Activated CD8-positive, alpha-beta T cell treated with anti-CD3 and anti-CD28 coated beads for 36 hours (primary cell): Measurements from ENCODE around the gene ADIPOQ. TPM values are rescaled to one million over a fixed set of nuclear protein-coding genes. Genes with fewer than 3 reads are reported as not detected.
A peak's percentile ranks its signal among the peaks of the same experiment; 100 is the strongest.
"Not testable (repeated sequence)": the region's sequence is repeated elsewhere in the genome, so short reads cannot be mapped to it uniquely, and the experiment has no call there.

Experiments
- ATAC-seq: fragments of 200-7000 bp; cut with Tn5 transposase; one replicate; pipeline ENCODE4 v1.10.0; 2021; ENCODE audit warnings: mild to moderate bottlenecking, moderate library complexity
- CTCF ChIA-PET: fragments of 350-600 bp; sonication (Branson Sonifier 250); formaldehyde crosslinking; loops from one replicate; lab custom pipeline; 2021; ENCODE audit warnings: antibody characterized with exemption; lab: Charles Lee
- POLR2A ChIA-PET: fragments of 350-600 bp; sonication (Branson Sonifier 250); formaldehyde crosslinking; loops from one replicate; lab custom pipeline; 2021; ENCODE audit warnings: antibody characterized with exemption; lab: Charles Lee
- DNase-seq: peaks from one replicate; pipeline ENCODE4 v3.0.0-alpha.2; 2020
- H3K27ac Mint-ChIP-seq: one replicate; pipeline ENCODE4 v1.8.0; 2021; ENCODE audit warnings: mild to moderate bottlenecking, mixed read lengths
- H3K27me3 Mint-ChIP-seq: one replicate; pipeline ENCODE4 v1.8.0; 2021; ENCODE audit warnings: mixed read lengths
- H3K36me3 Mint-ChIP-seq: one replicate; pipeline ENCODE4 v1.8.0; 2021; ENCODE audit warnings: low read depth, mixed read lengths
- H3K4me1 Mint-ChIP-seq: one replicate; pipeline ENCODE4 v1.8.0; 2021; ENCODE audit warnings: low read depth, mixed read lengths
- H3K4me3 Mint-ChIP-seq: one replicate; pipeline ENCODE4 v1.8.0; 2021; ENCODE audit warnings: mild to moderate bottlenecking, moderate library complexity, mixed read lengths
- H3K9me3 Mint-ChIP-seq: one replicate; pipeline ENCODE4 v1.8.0; 2021; ENCODE audit warnings: mixed read lengths
- CTCF ChIP-seq: fragments of 200-600 bp; IDR thresholded peaks from one replicate; pipeline ENCODE4 v1.8.0; 2022; ENCODE audit warnings: antibody characterized with exemption, mild to moderate bottlenecking
- intact Hi-C: fragments of 100-400 bp; cut with micrococcal nuclease; formaldehyde crosslinking; loops from one replicate; pipeline ENCODE4 v1.10.0; 2022
- total RNA-seq, 2 experiments: library from RNA; stranded (reverse); gene quantifications; one replicate each; pipeline ENCODE4 v1.2.3, GENCODE V29; 2021

The ADIPOQ gene
- total RNA-seq, 2 experiments from 2014 or later = not detected

- Mint-ChIP-seq H3K27ac (no peak overlapping the region), H3K4me1 (peaks cover 14% of the 10 kb centered on the region), H3K4me3 (no peak overlapping the region), H3K9me3 (no peaks in the 10 kb centered on the region), H3K27me3 (no peaks in the 10 kb centered on the region), H3K36me3 (no peaks in the 10 kb centered on the region)
- CTCF ChIA-PET = interaction anchor here (1.1 kb wide), 1 partner anchor 13 kb away, joined by 3 read pairs; no protein-coding TSS in a partner anchor
- DNase-seq (no peak), ATAC-seq (no peak)
- no peak for TF ChIP-seq CTCF
- intact Hi-C loops = no loop called here
- POLR2A ChIA-PET = no interaction called here
Measured at GRCh38 chr3:186896875-186897274, 54.4 kb downstream of the ADIPOQ start.

GRCh38 chr3:186901135-186901734, 58.7 kb downstream of the ADIPOQ start:
- no peak overlapping the region for H3K4me3 Mint-ChIP-seq
- CTCF ChIA-PET = interaction anchor here (0.8 to 1.4 kb wide), 3 partner anchors 52 to 264 kb away, joined by 3 read pairs; no protein-coding TSS in a partner anchor
- POLR2A ChIA-PET = no interaction called here
- no peak for TF ChIP-seq CTCF
- H3K36me3 Mint-ChIP-seq = peaks cover 25% of the 10 kb centered on the region
- peaks cover 32% of the 10 kb centered on the region for H3K9me3 Mint-ChIP-seq
- ATAC-seq (peak; percentile 79), DNase-seq (no peak)
- intact Hi-C loops = no loop called here
- H3K4me1 Mint-ChIP-seq = peaks cover 18% of the 10 kb centered on the region
- no peaks in the 10 kb centered on the region for H3K27me3 Mint-ChIP-seq
- H3K27ac Mint-ChIP-seq = peak overlapping the region; percentile 63

GRCh38 chr3:186902154-186902553, 59.6 kb downstream of the ADIPOQ start:
- no peak for TF ChIP-seq CTCF
- no peak for ATAC-seq
- peaks cover 18% of the 10 kb centered on the region for H3K4me1 Mint-ChIP-seq
- H3K27ac Mint-ChIP-seq = no peak overlapping the region
- DNase-seq = no peak
- intact Hi-C loops = no loop called here
- CTCF ChIA-PET = interaction anchor here (0.7 kb wide), 1 partner anchor 15 kb away, joined by 3 read pairs; no protein-coding TSS in a partner anchor
- H3K27me3 Mint-ChIP-seq = no peaks in the 10 kb centered on the region
- H3K36me3 Mint-ChIP-seq = peaks cover 29% of the 10 kb centered on the region
- no peak overlapping the region for H3K4me3 Mint-ChIP-seq
- peaks cover 40% of the 10 kb centered on the region for H3K9me3 Mint-ChIP-seq
- POLR2A ChIA-PET = no interaction called here

GRCh38 chr3:186902713-186903112, 60.2 kb downstream of the ADIPOQ start:
- peak overlapping the region; percentile 7 for H3K27ac Mint-ChIP-seq
- ATAC-seq = no peak
- H3K4me3 Mint-ChIP-seq = no peak overlapping the region
- no peak for TF ChIP-seq CTCF
- H3K9me3 Mint-ChIP-seq = peaks cover 44% of the 10 kb centered on the region
- H3K36me3 Mint-ChIP-seq = peaks cover 30% of the 10 kb centered on the region
- H3K27me3 Mint-ChIP-seq = no peaks in the 10 kb centered on the region
- POLR2A ChIA-PET = interaction anchor here (0.7 kb wide), 1 partner anchor 13 kb away, joined by 3 read pairs; no protein-coding TSS in a partner anchor
- intact Hi-C loops = no loop called here
- peaks cover 19% of the 10 kb centered on the region for H3K4me1 Mint-ChIP-seq
- no peak for DNase-seq
- CTCF ChIA-PET = no interaction called here

GRCh38 chr3:186903676-186904075, 61.2 kb downstream of the ADIPOQ start:
- ATAC-seq, CTCF ChIA-PET, intact Hi-C loops, DNase-seq, H3K27me3 Mint-ChIP-seq, H3K27ac Mint-ChIP-seq, H3K4me3 Mint-ChIP-seq: not testable (repeated sequence)
- Mint-ChIP-seq H3K4me1 (peaks cover 27% of the 10 kb centered on the region), H3K9me3 (peaks cover 49% of the 10 kb centered on the region), H3K36me3 (peaks cover 33% of the 10 kb centered on the region)
- POLR2A ChIA-PET = interaction anchor here (0.7 kb wide), 1 partner anchor 12 kb away, joined by 3 read pairs; no protein-coding TSS in a partner anchor

- Mint-ChIP-seq H3K36me3 (peaks cover 33% of the 10 kb centered on the region), H3K9me3 (peaks cover 49% of the 10 kb centered on the region), H3K4me1 (peaks cover 25% of the 10 kb centered on the region)
- CTCF ChIA-PET, H3K27ac Mint-ChIP-seq, DNase-seq, intact Hi-C loops, ATAC-seq, H3K4me3 Mint-ChIP-seq, POLR2A ChIA-PET, H3K27me3 Mint-ChIP-seq: not testable (repeated sequence)
Measured at GRCh38 chr3:186907075-186907474, 64.6 kb downstream of the ADIPOQ start.
